K562 (cell line): ENCODE measurements around the gene MMP15. TPM values are rescaled to one million over a fixed set of nuclear protein-coding genes. Genes with fewer than 3 reads are reported as not detected.

ENCODE experiments used
- IFI16 ChIP-seq: fragments of 250-450 bp; sonication (Bioruptor Pico); IDR thresholded peaks from 2 replicates; pipeline ENCODE4 v2.1.2; 2022; ENCODE audit warnings: mild to moderate bottlenecking, inconsistent platforms
- PHB2 ChIP-seq: fragments of 450-650 bp; IDR thresholded peaks from 2 replicates; pipeline ENCODE4 v1.6.1; 2017; ENCODE audit warnings: low read depth
- RREB1 ChIP-seq: fragments of 250-450 bp; sonication (Bioruptor Pico); IDR thresholded peaks from 2 replicates; pipeline ENCODE4 v1.4.0; 2020
- SMAD1 ChIP-seq: fragments of 150-350 bp; IDR thresholded peaks from 2 replicates; pipeline ENCODE4 v1.6.1; 2014; ENCODE audit warnings: low read length, low read depth; ENCODE audit not compliant: partially characterized antibody
- SREBF2 ChIP-seq: sonication (generic); formaldehyde crosslinking; IDR thresholded peaks from 2 replicates; pipeline ENCODE4 v1.4.0; 2020; ENCODE audit warnings: mild to moderate bottlenecking, missing genetic modification reagents
- polyA plus RNA-seq, 8 experiments: library from polyadenylated mRNA; depleted of rRNA in 4 of 8; stranded (reverse) in 5 of 8; unstranded in 3 of 8; fragments of >200 nt; fragmentation: Nextera tagmentation in 2 of 8; fragmentation: Illumina TruSeq in 1 of 8; extraction: Ambion mirVana in 2 of 8; extraction: Trizol in 1 of 8; gene quantifications; 2 replicates each; pipeline versions ENCODE4 v1.2.1 to v1.2.3, GENCODE V29; 2011 to 2014; ENCODE audit warnings: inconsistent platforms in 1 of 8, missing spikeins in 1 of 8
- total RNA-seq, 7 experiments: library from RNA; depleted of rRNA in 6 of 7; stranded (reverse); fragments of >200 nt in 6 of 7; fragmentation: Illumina TruSeq in 2 of 7; extraction: Trizol in 2 of 7; gene quantifications; 2 replicates each; pipeline versions ENCODE4 v1.2.1 to v1.2.3, GENCODE V29; 2011 to 2021; ENCODE audit warnings: low replicate concordance in 1 of 7

MMP15 gene
- total and polyA plus RNA-seq, 9 of the 15 experiments (the other 6 are each of a cell fraction or from before 2014, with no cell fraction given), result 0.01 to 20.4 (median 5.5) TPM

DNA sequence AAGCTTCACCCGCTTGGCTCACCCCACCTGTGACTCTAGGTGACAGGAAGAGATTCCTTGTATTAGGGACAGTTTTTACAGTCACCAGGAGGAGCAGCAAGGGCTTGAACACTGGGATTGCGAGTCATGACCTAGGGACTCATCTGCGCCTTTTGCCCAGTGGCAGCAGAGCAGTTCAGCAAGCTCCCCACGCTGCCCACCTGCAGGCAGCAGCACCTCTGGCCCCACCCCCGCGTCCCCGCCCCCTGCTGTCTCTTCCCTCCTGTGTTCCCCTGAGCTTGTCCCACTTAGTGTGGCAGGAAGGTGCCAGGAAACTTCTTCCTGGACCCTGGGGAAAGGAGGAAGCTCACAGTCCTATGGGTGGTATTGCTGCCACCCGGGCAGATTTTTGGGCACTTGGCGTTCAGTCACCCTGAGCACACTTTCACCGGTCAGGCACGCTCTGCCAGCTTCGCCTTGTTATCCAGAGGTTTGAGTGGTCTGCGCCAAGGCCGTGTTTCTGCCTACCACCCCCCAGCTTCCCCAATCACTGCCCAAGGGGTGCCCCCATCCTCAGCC, 8.7 kb downstream of the MMP15 start (continued):
- TF ChIP-seq SMAD1 (no peak), RREB1 (CRISPR knock-in tag) (no peak), IFI16 (CRISPR knock-in tag) (no peak), SREBF2 (CRISPR knock-in tag) (no peak), PHB2 (no peak)
